AG08396 (cell line): ENCODE results near the gene SEL1L3.

Experiments used
- DNase-seq: peaks from one replicate; pipeline ENCODE4 v3.0.0; 2012; ENCODE audit warnings: low spot score, mixed read lengths

Gene SEL1L3

DNA sequence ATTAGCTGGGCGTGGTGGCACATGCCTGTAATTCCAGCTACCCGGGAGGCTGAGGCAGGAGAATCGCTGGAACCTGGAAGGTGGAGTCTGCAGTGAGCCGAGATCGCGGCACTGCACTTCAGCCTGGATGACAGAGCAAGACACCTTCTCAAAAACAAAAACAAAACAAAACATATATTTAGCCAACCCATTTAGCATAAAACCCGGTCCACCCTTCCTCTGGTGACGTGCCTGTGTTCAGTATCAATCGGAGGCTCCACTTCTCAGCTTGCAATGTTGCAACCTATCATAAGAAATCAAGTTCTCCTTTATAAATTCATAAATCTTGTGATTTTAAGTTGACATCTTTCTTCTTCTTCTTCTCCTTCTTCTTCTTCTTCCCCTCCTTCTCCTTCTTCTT is 133.2 kb downstream of the SEL1L3 start:
- DNase-seq: no peak

- no peak for DNase-seq
Measured at GRCh38 chr4:25728886-25729285, 133.9 kb downstream of the SEL1L3 start.

- DNase-seq: no peak
Measured at GRCh38 chr4:25727711-25728493, 134.9 kb downstream of the SEL1L3 start.

DNA sequence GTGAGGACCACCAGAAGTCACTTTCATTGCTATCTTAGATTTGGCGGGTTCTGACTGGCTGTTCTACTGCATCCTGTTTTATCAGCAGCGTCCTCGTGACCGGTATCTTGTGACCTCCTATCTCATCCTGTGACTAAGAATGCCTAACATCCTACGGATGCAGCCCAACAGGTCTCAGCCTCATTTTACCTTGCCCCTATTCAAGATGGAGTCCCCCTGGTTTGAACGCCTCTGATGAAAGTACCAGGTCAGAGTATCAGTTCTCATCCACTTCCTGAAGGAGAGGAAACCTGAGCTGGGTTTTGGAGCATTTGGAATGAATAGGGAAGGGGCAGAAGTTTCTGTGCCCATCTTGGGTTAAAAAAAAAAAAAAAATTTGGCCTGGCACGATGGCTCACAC is 136.9 kb downstream of the SEL1L3 start:
- DNase-seq: no peak

DNA sequence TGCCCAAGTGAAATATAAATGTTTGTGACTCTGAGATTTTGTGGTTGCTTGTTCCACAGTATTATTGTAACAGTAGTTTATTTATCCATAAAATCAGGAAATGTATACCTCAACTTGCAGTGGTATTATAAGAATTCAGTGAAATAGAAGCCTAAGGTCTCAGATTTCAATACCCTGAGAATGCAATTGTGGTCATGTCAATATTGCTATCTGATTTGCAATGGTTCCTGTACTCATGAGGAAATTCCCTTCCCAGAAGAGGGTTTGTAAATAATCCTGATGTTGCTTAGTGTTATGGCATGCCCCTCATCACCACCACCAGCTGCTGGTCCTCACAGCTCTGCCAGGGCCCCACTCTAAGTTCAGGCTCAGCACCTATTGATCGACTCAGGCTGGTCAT is 139.4 kb downstream of the SEL1L3 start:
- no peak for DNase-seq

DNA sequence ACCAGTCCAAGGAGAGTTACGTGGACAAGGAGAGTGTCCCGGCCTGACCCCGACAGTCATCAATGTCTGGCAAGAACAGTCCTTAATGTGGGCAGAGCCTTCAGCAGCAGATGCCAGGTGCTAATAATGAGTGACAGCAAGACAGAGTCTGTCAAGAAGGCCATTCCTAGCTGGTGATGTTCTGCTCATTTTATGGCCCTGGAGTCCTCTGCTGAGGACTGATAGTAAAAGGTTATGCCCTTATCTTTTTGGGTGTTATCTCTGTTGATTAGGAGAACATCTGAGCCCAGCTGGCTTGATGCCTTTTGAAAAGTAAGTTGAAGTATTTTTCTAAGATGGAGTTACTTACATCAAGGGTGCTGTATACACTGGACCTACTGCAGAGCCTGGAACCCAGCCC is 139.8 kb downstream of the SEL1L3 start:
- DNase-seq: no peak

GRCh38 chr4:25713812-25714211 is 149.0 kb downstream of the SEL1L3 start:
- no peak for DNase-seq

GRCh38 chr4:25712611-25713010 is 150.2 kb downstream of the SEL1L3 start:
- DNase-seq: no peak

DNA sequence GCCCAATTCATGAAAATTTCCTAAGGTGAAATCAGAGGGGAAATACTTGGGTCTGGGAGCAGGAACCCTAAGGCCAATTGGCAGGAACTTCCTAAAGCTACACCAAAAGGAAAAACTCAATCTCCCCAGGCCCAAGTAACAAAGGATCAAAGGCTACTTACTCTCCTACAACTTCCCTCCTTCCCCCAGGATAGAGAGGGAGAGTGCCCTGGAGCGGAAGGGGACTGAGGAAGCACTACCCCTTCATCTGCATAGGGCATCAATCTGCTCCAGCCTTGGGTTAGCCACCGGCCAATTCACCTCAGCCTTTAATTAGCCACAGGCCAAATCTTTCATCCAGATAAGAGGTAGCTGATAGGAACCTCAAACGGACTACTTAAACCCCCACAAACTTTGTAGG is 152.2 kb downstream of the SEL1L3 start:
- no peak for DNase-seq

DNA sequence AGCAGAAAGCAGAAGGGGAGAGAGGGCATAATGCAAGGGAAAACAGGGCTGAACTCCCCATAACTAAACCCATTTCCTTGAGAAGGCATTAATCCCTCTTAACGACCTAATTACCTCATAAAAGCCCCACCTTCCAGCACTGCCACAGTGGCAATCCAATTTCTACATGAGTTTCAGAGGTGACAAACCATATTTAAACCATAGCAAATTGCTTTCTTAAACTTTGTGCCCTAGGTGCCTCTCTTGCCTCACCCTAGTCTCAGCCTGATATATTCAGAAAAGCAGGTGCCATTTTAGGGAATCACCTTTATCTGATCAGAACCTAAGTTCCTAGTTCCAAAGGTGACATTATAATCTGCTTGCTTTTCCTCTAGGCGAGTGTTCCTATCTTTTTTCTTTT is 158.3 kb downstream of the SEL1L3 start:
- DNase-seq: no peak

- DNase-seq: no peak
Measured at GRCh38 chr4:25703731-25704388, 158.9 kb downstream of the SEL1L3 start.

- no peak for DNase-seq
Measured at GRCh38 chr4:25702848-25703247, 159.9 kb downstream of the SEL1L3 start.

DNA sequence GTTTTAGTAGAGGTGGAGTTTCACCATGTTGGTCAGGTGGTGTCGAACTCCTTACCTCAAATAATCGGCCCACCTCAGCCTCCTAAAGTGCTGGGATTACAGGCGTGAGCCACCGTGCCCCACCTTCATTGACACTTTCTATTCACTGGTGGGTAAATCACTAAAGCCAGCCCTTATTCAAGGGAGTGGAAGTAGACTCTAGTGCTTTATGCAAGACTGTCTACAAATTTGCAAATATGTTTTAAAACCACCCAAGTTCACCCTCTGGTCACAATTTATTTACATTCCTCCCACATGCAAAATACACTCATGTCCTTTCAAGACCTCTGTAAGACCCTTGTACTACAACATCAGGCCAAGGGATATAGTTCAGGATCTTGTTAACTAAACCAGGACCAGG is 162.1 kb downstream of the SEL1L3 start:
- DNase-seq: no peak

- no peak for DNase-seq
Measured at GRCh38 chr4:25697516-25697915, 165.3 kb downstream of the SEL1L3 start.
